Measurements from ENCODE around the gene POLR2J.
"Not testable (repeated sequence)": the region's sequence is repeated elsewhere in the genome, so short reads cannot be mapped to it uniquely, and the experiment has no call there.

Gene POLR2J

GRCh38 chr7:102474116-102474515, 4.6 kb downstream of the POLR2J start:
- DNase-seq (ENCODE audit: low read depth, low spot score); CTCF ChIA-PET; H3K4me3 ChIP-seq (ENCODE audit: low read depth, low read length); POLR2A ChIA-PET: not testable (repeated sequence)

GRCh38 chr7:102473271-102473991, 5.3 kb downstream of the POLR2J start:
- POLR2A ChIA-PET = interaction anchor here (0.6 kb wide), 1 partner anchor 9 kb away, joined by 3 read pairs; no protein-coding TSS in a partner anchor
- H3K4me3 ChIP-seq (ENCODE audit: low read depth, low read length) = no peak overlapping the region
- TF ChIP-seq CTCF (IDR thresholded peaks at IDR 0.05; ENCODE audit: insufficient read depth, low read length, missing control alignments) = no peak
- CTCF ChIA-PET = interaction anchor here (1.5 kb wide), 1 partner anchor 9 kb away, joined by 4 read pairs; the partner anchor contains the start of gene ALKBH4
- no peak for DNase-seq (ENCODE audit: low read depth, low spot score)

- ChIA-PET POLR2A (no interaction called here), CTCF (interaction anchor here (1.5 kb wide), 1 partner anchor 8 kb away, joined by 4 read pairs; the partner anchor contains the start of gene ALKBH4)
- H3K4me3 ChIP-seq (ENCODE audit: low read depth, low read length) = no peak overlapping the region
- no peak for TF ChIP-seq CTCF (IDR thresholded peaks at IDR 0.05; ENCODE audit: insufficient read depth, low read length, missing control alignments)
- no peak for DNase-seq (ENCODE audit: low read depth, low spot score)
These were observed 6.3 kb downstream of the POLR2J start for GRCh38 chr7:102472126-102473041.

- CTCF ChIA-PET = interaction anchor here (1.5 kb wide), 1 partner anchor 8 kb away, joined by 4 read pairs; the partner anchor contains the start of gene ALKBH4
- no peak for TF ChIP-seq CTCF (IDR thresholded peaks at IDR 0.05; ENCODE audit: insufficient read depth, low read length, missing control alignments)
- no peak overlapping the region for H3K4me3 ChIP-seq (ENCODE audit: low read depth, low read length)
- no peak for DNase-seq (ENCODE audit: low read depth, low spot score)
- POLR2A ChIA-PET = no interaction called here
These were observed 7.0 kb downstream of the POLR2J start for GRCh38 chr7:102471791-102472125.

- DNase-seq (ENCODE audit: low read depth, low spot score) = no peak
- ChIA-PET POLR2A (no interaction called here), CTCF (no interaction called here)
- TF ChIP-seq CTCF (IDR thresholded peaks at IDR 0.05; ENCODE audit: insufficient read depth, low read length, missing control alignments) = no peak
- no peak overlapping the region for H3K4me3 ChIP-seq (ENCODE audit: low read depth, low read length)
These were observed 8.5 kb downstream of the POLR2J start for GRCh38 chr7:102469972-102470825.

- no peak for DNase-seq (ENCODE audit: low read depth, low spot score)
- ChIA-PET CTCF (no interaction called here), POLR2A (no interaction called here)
- H3K4me3 ChIP-seq (ENCODE audit: low read depth, low read length) = no peak overlapping the region
- no peak for TF ChIP-seq CTCF (IDR thresholded peaks at IDR 0.05; ENCODE audit: insufficient read depth, low read length, missing control alignments)
These were observed 9.3 kb downstream of the POLR2J start for GRCh38 chr7:102469351-102469971.
